HG03139 (cell line): ENCODE data around the gene HSD17B3.
A peak's percentile ranks its signal among the peaks of the same experiment; 100 is the strongest.
"Not testable (repeated sequence)": the region's sequence is repeated elsewhere in the genome, so short reads cannot be mapped to it uniquely, and the experiment has no call there.

Source experiments
- ATAC-seq: cut with Tn5 transposase; IDR thresholded peaks from one replicate; pipeline ENCODE4 v1.9.1; 2021; ENCODE audit not compliant: unreplicated experiment

The HSD17B3 gene

DNA sequence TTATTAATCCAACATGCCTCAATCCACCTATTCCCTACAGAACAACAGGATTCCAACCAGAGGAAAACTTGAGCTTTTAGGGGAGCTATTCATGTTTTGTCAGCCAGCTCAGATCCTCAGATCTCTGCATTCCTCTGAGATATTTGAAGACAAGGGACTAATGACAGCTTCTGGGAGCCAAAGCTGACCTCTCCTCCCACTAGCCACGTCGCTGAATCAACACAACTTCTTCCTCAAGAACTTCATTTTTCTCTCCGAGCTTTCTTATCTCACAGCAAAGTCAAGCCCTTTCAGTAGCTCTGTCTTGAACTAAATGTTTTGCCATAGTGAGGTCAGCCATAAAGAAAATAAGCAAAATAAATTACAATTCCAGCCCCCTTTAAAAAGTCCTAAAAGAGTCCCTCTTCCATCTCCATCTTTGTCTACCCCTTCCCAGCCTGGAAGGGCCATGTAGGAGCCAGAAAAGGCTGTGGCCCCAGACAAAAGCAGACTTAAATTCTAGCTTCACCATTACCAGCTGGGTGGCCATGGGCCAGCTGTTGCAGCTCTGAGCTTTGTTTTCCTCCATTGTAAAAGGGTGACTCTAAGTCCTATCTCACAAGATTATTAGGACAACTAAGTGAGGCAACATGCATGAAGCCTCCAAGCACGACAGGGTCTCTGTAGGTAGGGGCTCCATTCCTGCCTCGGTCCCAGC is 65.0 kb downstream of the HSD17B3 start:
- ATAC-seq, result no peak

DNA sequence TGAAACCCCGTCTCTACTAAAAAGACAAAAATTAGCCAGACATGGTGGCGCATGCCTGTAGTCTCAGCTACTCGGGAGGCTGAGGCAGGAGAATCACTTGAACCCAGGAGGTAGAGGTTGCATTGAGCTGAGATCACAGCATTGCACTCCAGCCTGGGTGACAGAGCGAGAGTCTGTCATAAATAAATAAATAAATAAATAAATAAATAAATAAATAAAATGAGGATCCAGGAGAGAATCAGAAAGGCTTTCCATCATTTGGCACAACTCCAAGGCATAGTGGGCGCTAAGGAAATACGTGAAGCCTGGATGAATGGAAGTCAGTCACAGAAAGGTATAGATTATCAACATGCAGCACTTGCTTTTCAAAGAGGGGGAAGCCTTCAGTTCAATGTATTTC is 65.6 kb downstream of the HSD17B3 start:
- not testable (repeated sequence) for ATAC-seq

DNA sequence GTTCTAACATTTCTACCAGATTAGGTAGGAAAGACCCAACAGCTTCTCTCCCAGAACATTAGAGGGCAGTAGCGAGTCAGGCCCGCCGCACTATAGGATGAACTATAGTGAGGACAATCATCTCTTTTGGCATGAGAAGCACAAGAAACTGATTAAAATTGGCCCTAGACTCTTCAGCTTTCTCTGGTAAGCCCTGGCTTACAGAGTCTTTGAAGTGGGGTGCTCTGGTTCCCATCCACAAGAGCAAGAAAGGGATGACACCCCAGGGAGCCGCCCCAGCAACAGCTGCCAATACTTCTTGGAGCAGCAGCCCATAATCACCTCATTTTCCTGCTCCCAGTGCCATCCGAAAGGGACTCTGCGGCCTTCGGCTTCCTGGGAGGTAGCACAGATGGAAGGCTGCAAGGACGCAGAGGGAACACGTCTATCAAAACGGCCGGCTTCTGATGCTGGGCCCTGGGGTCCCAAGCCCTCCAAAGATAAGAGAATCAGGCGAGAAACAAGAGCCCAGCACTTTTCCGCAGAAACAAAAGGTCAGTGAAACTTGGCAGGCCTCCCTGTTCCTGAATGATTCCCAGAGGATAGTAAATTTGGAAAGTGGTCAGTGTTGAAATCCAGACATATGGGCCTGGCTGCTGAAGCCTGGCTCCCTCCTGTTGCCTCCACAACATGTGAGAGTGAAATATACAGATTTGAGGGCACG is 69.3 kb downstream of the HSD17B3 start:
- no peak for ATAC-seq

DNA sequence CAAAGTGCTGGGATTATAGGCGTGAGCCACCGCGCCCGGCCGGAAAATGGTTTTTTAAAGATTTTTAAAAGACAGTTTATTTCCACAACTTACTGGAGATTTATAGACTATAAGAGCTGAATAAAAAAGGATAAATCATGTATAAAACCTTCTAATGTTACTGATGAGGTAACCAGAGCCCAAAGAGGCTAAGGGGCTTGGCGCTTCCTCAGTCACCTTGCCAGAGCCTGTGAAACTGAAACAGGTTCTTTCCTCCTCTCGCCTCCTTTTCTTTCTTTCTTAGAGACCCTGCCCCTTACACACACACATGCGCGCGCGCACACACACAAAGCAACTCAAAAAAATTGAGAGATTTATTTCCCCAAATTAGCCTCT is 69.8 kb downstream of the HSD17B3 start:
- no peak for ATAC-seq

DNA sequence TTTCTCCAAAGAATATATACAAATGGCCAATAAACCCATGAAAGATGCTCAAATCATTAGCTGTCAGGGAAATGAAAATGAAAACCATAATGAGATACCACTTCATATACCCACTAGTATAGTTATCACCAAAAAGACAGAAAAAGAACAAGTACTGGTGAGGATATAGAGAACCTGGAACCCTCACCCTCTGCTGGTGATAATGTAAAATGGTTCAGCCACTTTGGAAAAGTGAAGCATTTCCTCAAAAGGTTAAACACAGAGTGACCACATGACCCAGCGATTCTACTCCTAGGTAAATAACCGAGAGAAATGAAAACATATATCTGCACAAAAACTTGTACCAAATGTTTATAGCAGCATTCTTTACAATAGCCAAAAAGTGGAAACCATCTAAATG is 72.0 kb downstream of the HSD17B3 start:
- no peak for ATAC-seq

DNA sequence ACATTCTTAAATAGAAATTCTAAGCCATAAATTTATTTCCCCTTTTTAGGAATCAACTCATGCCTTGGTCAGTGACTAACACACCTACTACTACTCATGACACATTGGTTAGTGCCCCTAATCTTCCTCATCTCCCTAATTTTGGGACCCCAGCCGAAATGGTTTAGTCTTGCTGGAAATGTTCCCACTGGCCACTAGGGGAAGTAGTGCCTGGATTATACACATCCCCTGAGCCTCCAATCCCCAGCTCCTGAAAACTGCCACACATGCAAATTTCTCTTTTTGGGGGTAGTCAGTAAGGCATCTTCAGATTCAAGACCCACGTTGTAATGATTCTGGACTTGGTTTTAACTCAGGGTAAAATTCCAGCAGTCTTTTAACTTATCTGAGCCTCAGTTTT is 79.8 kb downstream of the HSD17B3 start:
- no peak for ATAC-seq

DNA sequence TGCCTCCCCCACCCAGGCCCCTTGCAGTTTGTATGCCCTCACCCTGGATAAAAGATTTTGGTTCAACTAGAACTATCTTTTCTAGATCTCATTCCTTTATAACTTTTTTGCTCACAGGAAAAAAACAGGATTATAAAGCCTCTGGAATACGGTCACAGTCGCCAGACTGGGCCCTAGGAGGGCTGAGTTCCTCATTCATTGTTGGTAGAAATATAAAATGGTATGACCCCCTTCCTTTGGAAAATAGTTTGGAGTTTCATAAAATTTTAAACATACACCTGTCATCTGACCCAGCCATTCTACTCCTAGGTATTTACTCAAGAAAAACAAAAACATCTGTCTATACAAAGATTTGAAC is 82.1 kb downstream of the HSD17B3 start:
- no peak for ATAC-seq

DNA sequence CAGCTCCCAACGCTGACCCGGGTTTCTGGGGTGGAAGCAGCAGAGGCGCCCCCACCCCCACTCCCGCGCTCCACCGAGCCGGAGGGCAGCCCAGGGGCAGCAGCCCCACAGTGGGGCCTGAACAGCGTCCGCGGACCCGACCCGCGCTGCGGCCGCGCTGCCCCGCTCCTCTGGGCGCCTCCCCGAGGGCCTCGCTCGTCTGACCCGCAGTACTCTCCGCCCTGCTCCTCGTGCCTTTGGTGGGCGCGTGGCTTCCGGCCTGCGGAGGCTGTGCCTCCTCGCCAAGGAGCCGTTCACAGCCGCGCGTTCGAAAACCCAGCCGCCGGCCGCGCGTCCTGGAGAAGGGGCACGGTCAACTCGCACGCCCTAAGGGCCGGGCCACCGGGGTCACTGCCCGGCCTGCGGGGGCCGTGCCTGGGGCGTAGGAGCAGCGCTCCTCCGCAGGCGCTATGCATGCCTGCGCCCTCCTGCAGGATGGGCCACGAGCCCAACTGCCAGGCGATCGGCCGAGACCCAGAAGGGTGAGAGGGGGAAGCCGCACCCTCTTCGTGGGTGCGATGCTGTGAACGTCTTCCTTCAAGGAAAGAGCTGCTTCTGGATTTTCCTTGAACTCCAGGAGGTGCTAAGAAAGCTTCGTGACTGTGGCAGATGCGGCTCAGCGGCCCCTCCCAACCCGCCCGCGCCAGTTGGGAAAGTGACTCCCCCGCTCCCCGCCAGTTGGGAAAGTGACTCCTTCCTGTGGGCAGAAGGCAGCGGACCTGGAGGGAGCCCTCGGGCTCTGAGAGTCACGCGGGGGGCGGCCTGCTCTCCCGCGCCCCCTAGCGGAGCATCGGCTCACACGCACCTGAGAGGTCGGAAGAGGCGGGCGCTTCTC is 82.7 kb downstream of the HSD17B3 start:
- ATAC-seq, result no peak

DNA sequence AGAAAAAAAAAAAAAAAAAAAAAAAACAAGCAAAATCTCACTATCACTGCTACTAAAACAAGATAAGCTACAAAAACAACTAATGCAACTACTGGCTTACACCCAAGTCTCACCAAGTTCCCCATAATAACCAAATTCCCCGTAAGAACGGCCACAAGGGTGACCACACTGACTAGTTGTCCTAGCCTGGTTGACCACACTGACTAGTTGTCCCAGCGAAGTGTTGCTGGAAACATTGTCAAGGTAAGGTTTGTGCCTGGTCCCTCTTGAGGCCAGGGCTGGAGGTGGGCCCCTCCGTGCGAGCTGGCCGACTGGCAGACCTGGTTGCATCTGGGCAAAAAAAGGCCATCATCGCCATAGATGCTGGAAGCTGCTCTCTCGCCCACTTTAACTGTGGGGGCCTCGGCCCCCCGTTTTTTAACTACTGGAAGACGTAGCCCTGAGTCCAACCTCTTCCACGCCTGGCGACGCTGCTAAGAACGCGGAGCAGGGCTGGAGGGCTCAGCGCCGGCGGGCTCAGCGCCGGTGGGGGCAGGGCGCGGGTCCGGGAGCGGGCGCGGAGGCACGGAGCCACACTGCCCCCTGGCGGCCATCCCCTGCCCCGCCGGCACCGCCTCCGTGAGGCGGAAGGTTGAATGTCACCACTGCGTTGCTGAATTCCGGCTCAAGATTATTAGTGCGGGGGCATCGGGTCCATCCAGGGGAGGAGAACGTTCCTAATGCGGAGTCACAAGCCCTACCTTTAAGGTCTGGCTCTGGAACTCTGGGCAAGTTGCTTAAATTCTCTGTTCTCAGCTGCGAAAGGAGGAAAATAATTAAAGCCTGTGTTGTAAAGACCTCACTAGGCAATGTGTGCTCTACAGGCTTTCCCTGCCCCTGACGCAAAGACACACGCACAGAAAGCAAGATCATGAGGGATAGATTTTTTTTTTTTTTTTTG is 84.0 kb downstream of the HSD17B3 start:
- ATAC-seq, result peak; percentile 82

DNA sequence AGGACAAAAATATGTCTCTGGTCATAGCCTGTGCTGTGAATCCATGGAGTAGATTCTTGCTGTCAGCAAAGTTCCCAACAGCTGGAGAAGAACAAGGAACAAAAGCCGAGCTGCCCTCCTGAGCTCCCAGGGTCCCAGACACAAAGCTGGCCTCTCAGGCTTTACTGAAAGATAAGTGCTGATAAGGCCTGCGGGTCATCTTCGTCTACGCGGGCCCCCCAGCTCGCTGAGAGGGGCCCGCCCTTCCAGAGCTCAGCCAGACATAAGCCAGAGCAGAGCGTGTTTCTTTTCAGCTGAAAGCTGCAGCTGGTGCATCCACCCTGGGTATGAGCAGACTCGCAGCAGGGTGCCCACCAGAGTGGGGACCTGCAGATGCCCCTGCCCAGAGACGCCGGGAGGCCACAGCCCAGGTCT is 84.7 kb downstream of the HSD17B3 start:
- no peak for ATAC-seq

DNA sequence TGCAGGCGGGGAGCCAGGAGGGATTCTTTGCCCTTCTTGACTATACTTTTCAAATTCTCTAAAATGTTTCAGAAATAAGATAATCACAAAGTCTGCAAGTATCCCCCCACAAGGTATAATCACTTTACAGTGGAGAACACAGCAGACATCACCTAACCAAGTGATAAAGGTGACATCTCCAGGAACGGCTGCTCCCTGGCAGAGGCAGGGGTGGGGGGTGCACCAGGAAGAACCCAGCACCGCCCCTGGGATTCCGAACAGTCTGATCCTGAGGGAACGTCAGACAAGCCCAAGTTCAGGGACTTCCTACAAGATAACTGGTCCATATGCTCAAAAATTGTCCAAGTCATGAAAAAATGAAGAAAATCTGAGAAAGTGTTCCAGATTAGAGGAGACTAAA is 85.4 kb downstream of the HSD17B3 start:
- no peak for ATAC-seq

DNA sequence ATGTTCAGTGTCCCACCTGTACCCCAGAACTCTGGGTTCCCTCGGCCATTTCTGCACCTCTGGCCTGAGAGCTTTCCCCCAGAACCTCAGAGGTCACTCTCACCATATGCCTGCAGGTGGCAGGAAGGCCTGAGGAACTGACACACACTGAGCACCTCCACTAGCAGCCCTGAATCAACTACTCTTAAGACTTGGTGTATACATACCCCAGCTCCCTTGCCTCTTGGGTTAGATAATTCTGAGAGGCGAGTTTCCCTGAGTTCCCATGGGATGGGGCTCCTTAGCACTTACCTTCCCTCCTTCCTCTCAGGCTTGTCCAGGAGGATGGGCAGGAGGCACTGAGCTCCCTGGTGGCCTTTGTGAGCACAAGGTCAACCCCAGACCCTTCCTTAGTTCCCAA is 86.1 kb downstream of the HSD17B3 start:
- ATAC-seq, result no peak

DNA sequence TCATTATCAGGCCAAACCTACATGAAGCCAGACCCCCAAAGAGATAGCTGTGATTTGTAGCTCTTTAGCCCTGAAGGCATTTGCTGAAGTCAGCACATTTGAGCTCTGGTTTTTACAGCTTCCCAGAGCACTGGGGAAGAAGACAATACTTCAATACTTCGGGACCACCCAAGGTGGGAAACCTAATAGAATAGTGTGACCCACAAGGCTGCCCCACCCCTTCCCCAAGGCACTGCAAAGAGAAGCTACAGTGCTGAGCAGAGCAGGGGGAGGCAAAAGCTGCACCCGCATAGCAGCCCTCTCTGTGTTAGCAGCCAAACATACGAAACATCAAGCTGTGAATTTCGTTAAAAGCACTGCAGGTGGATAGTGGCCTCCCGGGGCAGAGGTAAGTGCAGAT is 87.3 kb downstream of the HSD17B3 start:
- ATAC-seq, result no peak

DNA sequence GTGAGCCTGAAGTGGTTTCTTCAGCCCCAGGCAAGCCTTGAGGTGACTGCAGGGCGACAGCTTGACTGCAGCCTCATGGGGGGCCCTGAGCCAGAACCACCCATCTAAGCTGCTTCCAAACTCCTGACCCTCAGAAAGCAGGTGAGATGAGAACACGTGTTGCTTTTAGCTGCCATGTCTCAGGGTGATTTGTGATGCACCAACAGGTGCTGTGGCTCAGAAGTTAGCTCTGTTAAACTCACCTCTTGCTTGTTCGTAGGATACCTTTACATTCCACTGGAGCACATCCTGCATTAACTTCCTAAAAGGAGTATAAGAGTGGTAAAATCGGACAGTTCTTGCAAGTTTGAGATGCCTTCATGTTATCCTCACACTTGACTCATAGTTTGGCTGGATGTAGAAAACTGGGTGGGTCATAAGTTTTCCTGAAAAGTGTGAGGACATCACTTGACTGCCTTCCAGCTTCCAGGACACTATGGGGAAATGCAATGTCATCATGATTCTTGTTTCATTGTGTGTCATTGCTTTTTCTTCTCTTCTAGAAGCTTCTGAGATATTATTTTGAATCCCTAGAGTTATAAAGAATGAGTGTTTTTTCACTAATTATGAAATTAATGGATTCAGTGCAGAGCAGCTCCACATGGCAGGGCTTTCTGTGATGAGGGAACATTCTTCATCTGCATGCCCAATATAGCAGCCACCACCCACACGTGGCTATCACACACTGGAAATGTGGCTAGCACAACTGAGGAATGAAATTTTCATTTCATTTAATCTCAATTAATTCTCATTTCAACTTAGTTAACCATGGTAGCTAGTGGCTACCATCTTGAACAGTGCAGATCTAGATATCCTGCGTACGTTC is 92.3 kb downstream of the HSD17B3 start:
- no peak for ATAC-seq

DNA sequence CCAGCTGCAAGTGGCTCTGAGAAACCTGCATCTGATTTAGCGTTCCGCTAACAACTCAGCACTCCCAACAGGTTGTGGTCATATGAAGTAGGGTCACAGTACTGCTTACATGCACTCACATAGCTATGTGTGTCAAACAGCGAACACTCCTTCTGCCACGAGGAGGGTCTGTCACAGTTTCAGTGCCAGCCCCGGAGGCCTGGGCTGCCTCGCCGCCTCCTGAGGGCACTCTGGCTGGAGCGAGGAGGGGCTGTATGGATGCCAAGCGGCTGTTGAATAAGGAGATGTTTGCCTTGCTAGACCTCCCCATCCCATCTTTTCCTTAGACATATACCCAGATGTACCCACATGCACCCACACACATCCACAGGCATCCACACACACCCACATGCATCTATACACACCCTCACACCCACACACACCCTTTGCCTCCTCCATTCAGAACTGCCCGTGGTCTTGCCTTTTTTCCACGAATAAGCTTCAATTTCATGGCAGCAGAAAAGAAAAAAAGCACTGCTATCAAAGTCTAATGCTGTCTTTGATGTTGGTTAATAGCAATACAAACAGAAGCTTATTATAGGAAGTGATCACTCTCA is 95.7 kb downstream of the HSD17B3 start:
- no peak for ATAC-seq

DNA sequence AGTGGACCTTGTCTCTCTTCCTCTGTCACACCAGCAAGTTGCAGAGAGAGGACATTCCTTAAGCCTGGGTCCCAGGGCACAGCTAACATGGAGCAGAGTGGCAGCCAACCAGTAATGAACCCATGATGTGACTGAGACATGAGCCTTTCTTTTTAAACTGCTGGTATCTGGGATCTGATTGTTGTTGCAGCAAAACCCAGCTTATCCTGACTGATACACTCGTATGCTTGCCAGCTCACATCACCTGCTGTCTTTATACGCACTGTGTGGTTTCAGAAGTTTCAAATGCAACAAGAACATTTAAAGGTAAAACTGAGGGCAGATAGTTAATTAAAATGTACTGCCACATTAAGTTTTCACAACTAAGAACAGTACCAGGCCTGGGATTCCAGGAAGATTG is 97.1 kb downstream of the HSD17B3 start:
- no peak for ATAC-seq

DNA sequence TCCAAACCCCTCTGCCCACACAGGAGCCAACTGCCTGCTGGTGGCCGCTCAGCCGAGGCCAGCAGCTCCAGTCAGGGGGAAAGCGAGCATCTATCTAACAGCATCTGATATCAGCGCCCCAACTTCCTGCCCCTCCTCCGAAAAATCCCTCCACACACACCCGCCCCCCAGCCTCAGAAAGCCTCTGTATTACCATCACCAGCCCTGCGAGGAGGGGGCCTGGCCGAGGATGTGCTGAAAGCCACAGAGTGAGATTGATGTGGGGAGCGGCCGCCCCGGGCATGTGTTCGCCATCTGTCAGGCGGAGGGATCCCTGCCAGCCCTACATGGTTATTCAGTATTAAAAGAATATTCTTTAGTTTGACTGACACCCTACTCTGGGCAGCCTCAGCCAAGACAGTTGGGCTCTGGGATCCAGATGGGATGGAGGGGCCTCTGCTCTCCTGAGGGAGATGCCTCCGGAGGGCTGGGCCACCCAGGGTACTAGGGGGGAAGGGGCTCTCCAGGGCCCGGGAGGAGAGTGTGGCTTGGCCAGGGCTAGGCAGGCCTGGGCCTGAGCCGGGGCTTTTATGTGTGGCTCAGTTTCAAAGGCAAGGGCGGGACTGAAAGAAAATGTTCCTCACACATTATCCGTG is 98.0 kb downstream of the HSD17B3 start:
- no peak for ATAC-seq

DNA sequence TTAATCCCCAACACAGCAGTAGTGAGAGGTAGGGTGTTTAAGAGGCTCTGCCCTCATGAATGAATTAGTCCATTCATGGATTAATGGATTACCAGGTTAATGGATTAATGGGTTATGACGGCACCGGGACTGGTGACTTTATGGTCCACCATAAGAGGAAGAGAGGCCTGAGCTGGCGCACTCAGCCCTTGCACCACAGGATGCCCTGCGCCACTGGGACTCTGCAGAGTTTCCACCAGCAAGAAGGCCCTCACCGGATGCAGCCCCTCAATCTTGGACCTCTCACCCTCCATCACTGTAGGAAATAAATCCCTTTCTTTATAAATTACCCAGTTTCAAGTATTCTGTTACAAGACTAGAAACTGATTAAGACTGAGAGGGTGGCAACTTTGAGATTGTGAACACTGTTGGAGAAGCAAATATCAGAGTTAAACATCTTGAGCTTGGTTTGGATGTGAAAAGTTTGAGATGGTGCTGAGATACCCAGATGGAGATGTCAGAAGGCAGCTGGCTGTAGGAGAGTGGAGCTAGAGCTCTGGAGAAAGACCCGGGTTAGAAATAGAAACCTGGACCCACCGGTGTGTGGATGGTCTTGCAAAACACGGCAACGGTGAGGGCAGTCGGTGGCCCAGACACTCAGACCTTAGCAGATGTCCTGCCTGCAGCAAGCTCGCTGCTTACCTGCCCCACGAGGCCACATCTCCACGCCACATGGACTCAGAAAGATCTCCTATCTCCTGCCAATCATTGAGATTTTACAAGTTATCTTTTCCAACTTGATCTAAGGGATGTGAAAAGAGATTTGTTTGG is 98.8 kb downstream of the HSD17B3 start:
- ATAC-seq, result no peak
